ENCODE results near the gene SASH1. TPM values are rescaled to one million over a fixed set of nuclear protein-coding genes. Genes with fewer than 3 reads are reported as not detected.

The SASH1 gene
- total and polyA plus RNA-seq, 2 of the 8 experiments (the other 6 are each of a cell fraction or from before 2014, with no cell fraction given) = 6.0 to 20.2 TPM

DNA sequence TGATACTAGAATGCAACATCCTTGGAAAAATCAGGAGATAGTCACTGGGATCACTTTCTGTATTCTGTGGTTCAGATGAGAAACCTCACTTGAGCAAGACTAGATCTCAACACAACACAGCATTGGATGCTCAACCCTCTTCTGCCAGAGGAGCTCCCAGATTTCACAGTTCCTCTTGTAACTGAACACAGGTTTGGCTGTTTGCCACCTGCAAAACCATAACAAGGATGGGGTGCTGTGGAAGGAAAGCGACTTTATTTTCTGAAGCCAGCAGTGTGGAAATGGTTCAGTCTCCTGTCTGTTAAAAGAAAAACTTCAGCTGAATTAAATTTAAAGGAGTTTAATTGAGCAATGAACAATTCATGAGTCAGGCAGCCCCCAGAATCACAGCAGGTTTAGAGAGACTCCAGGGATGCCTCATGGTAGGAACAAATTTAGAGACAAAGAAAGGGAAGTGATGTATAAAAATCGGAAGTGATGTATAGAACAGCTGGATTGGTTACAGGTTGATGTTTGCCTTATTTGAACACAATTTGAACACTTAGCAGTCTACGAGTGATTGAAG, 254.3 kb downstream of the SASH1 start (continued):
- TF ChIP-seq, protein P1, sequence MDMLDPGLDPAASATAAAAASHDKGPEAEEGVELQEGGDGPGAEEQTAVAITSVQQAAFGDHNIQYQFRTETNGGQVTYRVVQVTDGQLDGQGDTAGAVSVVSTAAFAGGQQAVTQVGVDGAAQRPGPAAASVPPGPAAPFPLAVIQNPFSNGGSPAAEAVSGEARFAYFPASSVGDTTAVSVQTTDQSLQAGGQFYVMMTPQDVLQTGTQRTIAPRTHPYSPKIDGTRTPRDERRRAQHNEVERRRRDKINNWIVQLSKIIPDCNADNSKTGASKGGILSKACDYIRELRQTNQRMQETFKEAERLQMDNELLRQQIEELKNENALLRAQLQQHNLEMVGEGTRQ (IDR thresholded peaks at IDR 0.05; ENCODE audit: low read length) = no peak
- TF ChIP-seq BRCA1 (IDR thresholded peaks at IDR 0.05; ENCODE audit: low read depth, low read length) = no peak

All from H1 (cell line).